Liver (tissue), 9 donors: ENCODE data around the gene PRICKLE1. TPM values are rescaled to one million over a fixed set of nuclear protein-coding genes. Genes with fewer than 3 reads are reported as not detected.

Source experiments
- DNase-seq: peaks from one replicate; pipeline ENCODE4 v3.0.0-alpha.2; 2017; ENCODE audit warnings: low spot score
- H3K27ac ChIP-seq, 2 donors: one replicate each; pipeline ENCODE4 v1.7.0; 2013; ENCODE audit warnings: inconsistent platforms in 2 of 2, low read length in 2 of 2, control low read depth in 1 of 2, low read depth in 1 of 2, mild to moderate bottlenecking in 1 of 2
- H3K27me3 ChIP-seq, 4 donors: one replicate each; pipeline versions ENCODE4 v1.6.1 to v1.7.0; 2013; ENCODE audit warnings: low read length in 3 of 4, inconsistent platforms in 1 of 4, mild to moderate bottlenecking in 1 of 4, moderate library complexity in 1 of 4; ENCODE audit not compliant: control insufficient read depth in 4 of 4, insufficient read depth in 4 of 4
- H3K36me3 ChIP-seq, 4 donors: one replicate each; pipeline versions ENCODE4 v1.6.1 to v1.7.0; 2013; ENCODE audit warnings: low read length in 3 of 4, mild to moderate bottlenecking in 3 of 4, low read depth in 1 of 4, moderate library complexity in 1 of 4; ENCODE audit not compliant: control insufficient read depth in 4 of 4, insufficient read depth in 3 of 4
- H3K4me1 ChIP-seq, 4 donors: one replicate each; pipeline versions ENCODE4 v1.6.1 to v1.7.0; 2013; ENCODE audit warnings: low read length in 3 of 4, mild to moderate bottlenecking in 3 of 4, moderate library complexity in 1 of 4; ENCODE audit not compliant: control insufficient read depth in 4 of 4, insufficient read depth in 4 of 4
- H3K4me3 ChIP-seq, 3 donors: one replicate each; pipeline versions ENCODE4 v1.6.1 to v1.7.0; 2013; ENCODE audit warnings: low read length in 3 of 3, control low read depth in 1 of 3, low read depth in 1 of 3, mild to moderate bottlenecking in 1 of 3
- H3K9ac ChIP-seq, 2 donors: one replicate each; pipeline ENCODE4 v1.7.0; 2013; ENCODE audit warnings: low read length in 2 of 2, mild to moderate bottlenecking in 2 of 2, moderate library complexity in 2 of 2, control low read depth in 1 of 2, low read depth in 1 of 2
- H3K9me3 ChIP-seq, 4 donors: one replicate each; pipeline versions ENCODE4 v1.6.1 to v1.7.0; 2013; ENCODE audit warnings: low read length in 3 of 4; ENCODE audit not compliant: control insufficient read depth in 4 of 4
- ATF3 ChIP-seq: IDR thresholded peaks from 2 replicates; pipeline ENCODE4 v1.6.1; 2016; ENCODE audit warnings: antibody characterized with exemption
- CTCF ChIP-seq: fragments of 150-350 bp; IDR thresholded peaks from 2 replicates; pipeline ENCODE4 v1.5.1; 2017; ENCODE audit warnings: improper control_type of control experiment, low read depth, low read length; ENCODE audit not compliant: missing input control
- EGR1 ChIP-seq, 2 donors: IDR thresholded peaks; 2 replicates each; pipeline ENCODE4 v1.6.1; 2016 to 2018; ENCODE audit warnings: antibody characterized with exemption in 2 of 2, low read depth in 2 of 2
- FOXA1 ChIP-seq: IDR thresholded peaks from 2 replicates; pipeline ENCODE4 v1.6.1; 2016; ENCODE audit warnings: antibody characterized with exemption
- FOXA2 ChIP-seq: IDR thresholded peaks from 2 replicates; pipeline ENCODE4 v1.6.1; 2016; ENCODE audit warnings: antibody characterized with exemption
- GABPA ChIP-seq, 2 donors: IDR thresholded peaks in 1 of 2; conservative IDR thresholded peaks in 1 of 2; 2 replicates each; pipeline ENCODE4 v1.6.1; 2016; ENCODE audit warnings: antibody characterized with exemption in 2 of 2, mild to moderate bottlenecking in 1 of 2, moderate library complexity in 1 of 2
- HNF4G ChIP-seq: IDR thresholded peaks from 2 replicates; pipeline ENCODE4 v1.6.1; 2016; ENCODE audit warnings: antibody characterized with exemption
- JUND ChIP-seq, 2 donors: IDR thresholded peaks; 2 replicates each; pipeline ENCODE4 v1.6.1; 2016; ENCODE audit warnings: antibody characterized with exemption in 2 of 2
- MAX ChIP-seq: IDR thresholded peaks from 2 replicates; pipeline ENCODE4 v1.6.1; 2016; ENCODE audit warnings: antibody characterized with exemption
- NR2F2 ChIP-seq: IDR thresholded peaks from 2 replicates; pipeline ENCODE4 v1.6.1; 2016; ENCODE audit warnings: antibody characterized with exemption
- RAD21 ChIP-seq, 2 donors: IDR thresholded peaks; 2 replicates each; pipeline ENCODE4 v1.6.1; 2016; ENCODE audit warnings: antibody characterized with exemption in 2 of 2, mild to moderate bottlenecking in 2 of 2
- REST ChIP-seq: IDR thresholded peaks from 2 replicates; pipeline ENCODE4 v1.6.1; 2016; ENCODE audit warnings: antibody characterized with exemption, mild to moderate bottlenecking
- RXRA ChIP-seq, 2 donors: IDR thresholded peaks; 2 replicates each; pipeline ENCODE4 v1.6.1; 2017 to 2018; ENCODE audit warnings: antibody characterized with exemption in 2 of 2, mild to moderate bottlenecking in 1 of 2
- SP1 ChIP-seq: IDR thresholded peaks from 2 replicates; pipeline ENCODE4 v1.6.1; 2018; ENCODE audit warnings: antibody characterized with exemption, mild to moderate bottlenecking
- TAF1 ChIP-seq: conservative IDR thresholded peaks from 2 replicates; pipeline ENCODE4 v1.6.1; 2016; ENCODE audit warnings: antibody characterized with exemption, mild to moderate bottlenecking
- YY1 ChIP-seq: IDR thresholded peaks from 2 replicates; pipeline ENCODE4 v1.6.1; 2016; ENCODE audit warnings: antibody characterized with exemption, mild to moderate bottlenecking
- ZBTB33 ChIP-seq: IDR thresholded peaks from 2 replicates; pipeline ENCODE4 v1.6.1; 2016; ENCODE audit warnings: antibody characterized with exemption
- WGBS: extraction: QIAGEN DNeasy Blood & Tissue Kit; methylation state at CpG from one replicate; pipeline ENCODE4 v1.1.7; 2013; 5-methylcytosine and 5-hydroxymethylcytosine counted together
- polyA plus RNA-seq, 2 donors: library from polyadenylated mRNA; stranded (reverse) in 1 of 2; unstranded in 1 of 2; fragments of 200-250 nt in 1 of 2; fragments of >200 nt in 1 of 2; fragmentation: Nextera tagmentation in 1 of 2; extraction: Ambion mirVana in 1 of 2; gene quantifications; one replicate each; pipeline versions ENCODE4 v1.2.1 to v1.2.3, GENCODE V29; 2013 to 2015
- total RNA-seq, 2 donors: library from RNA; depleted of rRNA; stranded (reverse); fragments of >200 nt; gene quantifications; one replicate each; pipeline ENCODE4 v1.2.3, GENCODE V29; 2014
- donor health status: healthy.
- donor health status: healthy.
- donor health status: healthy.
- donor health status: healthy.
- donor health status: healthy.

The PRICKLE1 gene
- total and polyA plus RNA-seq, 4 donors = 0.59 to 5.7 (median 2.2) TPM

GRCh38 chr12:42428850-42429249 is 160.7 kb downstream of the PRICKLE1 start:
- H3K9ac ChIP-seq = no peak overlapping the region
- WGBS = 54% methylated on average over 2 of the region's 2 CpGs
- H3K27ac ChIP-seq = no peak overlapping the region
- DNase-seq = no peak
- no peaks in the 10 kb centered on the region for H3K4me1 ChIP-seq
- H3K27me3 ChIP-seq = no peaks in the 10 kb centered on the region
- TF ChIP-seq FOXA2 = no peak
- no peak for TF ChIP-seq HNF4G
- TF ChIP-seq RAD21 (IDR thresholded peaks at IDR 0.05) = no peak
- no peak for TF ChIP-seq TAF1
- no peak for TF ChIP-seq MAX
- no peak for TF ChIP-seq SP1
- TF ChIP-seq NR2F2 = no peak
- TF ChIP-seq CTCF = no peak
- TF ChIP-seq ZBTB33 = no peak
- no peak for TF ChIP-seq RXRA (IDR thresholded peaks at IDR 0.05)
- TF ChIP-seq REST = no peak
- TF ChIP-seq ATF3 = no peak
- no peak for TF ChIP-seq GABPA (IDR thresholded peaks at IDR 0.05 in 1 of 2, conservative IDR thresholded peaks at IDR 0.05 in 1 of 2)
- TF ChIP-seq YY1 = no peak
- no peak overlapping the region for H3K4me3 ChIP-seq
- H3K36me3 ChIP-seq = peaks cover 0 to 6% (median 1%) of the 10 kb centered on the region in 4 donors
- H3K9me3 ChIP-seq = no peaks in the 10 kb centered on the region

- Histone ChIP-seq H3K9me3 (no peaks in the 10 kb centered on the region), H3K4me3 (no peak overlapping the region), H3K4me1 (no peaks in the 10 kb centered on the region), H3K9ac (no peak overlapping the region), H3K27ac (no peak overlapping the region), H3K36me3 (peaks cover 0 to 6% (median 1%) of the 10 kb centered on the region in 4 donors), H3K27me3 (no peaks in the 10 kb centered on the region)
- no peak for DNase-seq
- 80% methylated on average over 6 of the region's 6 CpGs for WGBS
- no peak for TF ChIP-seq EGR1 (IDR thresholded peaks at IDR 0.05; ENCODE audit: low read depth in 2 of 2)
- TF ChIP-seq CTCF = no peak
- TF ChIP-seq RXRA (IDR thresholded peaks at IDR 0.05) = no peak
- no peak for TF ChIP-seq HNF4G
- TF ChIP-seq MAX = no peak
- no peak for TF ChIP-seq NR2F2
- TF ChIP-seq JUND (IDR thresholded peaks at IDR 0.05) = no peak
- no peak for TF ChIP-seq SP1
- TF ChIP-seq FOXA1 = no peak
- no peak for TF ChIP-seq TAF1
- TF ChIP-seq REST = no peak
- TF ChIP-seq FOXA2 = no peak
- no peak for TF ChIP-seq YY1
- TF ChIP-seq ATF3 = no peak
Observed at GRCh38 chr12:42426746-42427145, 162.8 kb downstream of the PRICKLE1 start.
